HG02588 (cell line): ENCODE data around the gene ALKBH4.
A peak's percentile ranks its signal among the peaks of the same experiment; 100 is the strongest.
"Not testable (repeated sequence)": the region's sequence is repeated elsewhere in the genome, so short reads cannot be mapped to it uniquely, and the experiment has no call there.

Experiments used
- ATAC-seq: cut with Tn5 transposase; IDR thresholded peaks from one replicate; pipeline ENCODE4 v1.9.1; 2021; ENCODE audit warnings: mild to moderate bottlenecking, moderate library complexity; ENCODE audit not compliant: unreplicated experiment

Gene ALKBH4

DNA sequence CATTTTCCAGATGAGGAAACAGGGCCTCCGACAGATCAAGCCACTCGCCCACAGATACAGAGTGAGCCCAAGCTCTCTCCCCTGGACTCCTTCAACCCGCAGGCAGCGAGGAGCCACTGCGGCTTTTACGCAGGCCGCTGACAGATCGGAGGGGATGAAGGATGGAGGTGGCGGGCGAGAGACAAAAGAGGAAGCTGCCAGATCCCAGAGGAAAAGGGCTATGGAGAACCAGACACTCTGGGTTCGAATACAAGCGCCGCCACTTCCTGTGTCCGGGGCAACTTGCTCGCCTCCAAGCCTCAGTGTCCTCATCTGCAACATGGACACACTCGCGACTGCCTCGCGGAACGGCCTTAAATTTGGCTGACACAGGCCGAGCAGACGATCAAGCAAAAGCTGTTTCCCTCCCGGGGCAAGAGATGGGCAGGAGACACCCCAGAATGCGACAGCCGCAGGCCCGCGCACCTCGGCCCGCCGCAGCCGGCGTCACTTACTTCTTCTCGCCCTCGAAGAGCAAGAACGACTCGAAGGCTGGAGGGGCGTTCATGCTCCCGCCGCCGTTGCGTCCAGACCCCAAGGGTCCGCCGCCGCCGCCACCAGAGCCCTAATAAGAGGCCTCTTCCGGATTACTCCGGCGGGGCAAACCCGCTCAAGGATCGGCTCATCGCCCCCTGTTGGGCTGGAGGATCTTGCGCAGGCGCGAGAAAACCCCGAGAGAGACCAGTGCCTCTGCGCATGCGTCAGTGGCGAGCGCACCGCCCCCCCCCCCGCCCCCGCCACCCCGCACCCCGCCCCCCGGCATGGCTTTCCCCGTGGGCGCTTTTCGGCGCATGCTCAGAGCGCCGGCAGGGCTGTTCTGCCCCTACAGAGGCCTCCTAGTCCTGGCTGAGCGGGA, 13.9 kb upstream of the ALKBH4 start, which contains the start of gene POLR2J:
TSS of gene POLR2J (minus strand) at position 609 of the 895 bp plus-strand sequence. CDS start at position 547, 62 bp downstream.
- peak; percentile 80 for ATAC-seq

DNA sequence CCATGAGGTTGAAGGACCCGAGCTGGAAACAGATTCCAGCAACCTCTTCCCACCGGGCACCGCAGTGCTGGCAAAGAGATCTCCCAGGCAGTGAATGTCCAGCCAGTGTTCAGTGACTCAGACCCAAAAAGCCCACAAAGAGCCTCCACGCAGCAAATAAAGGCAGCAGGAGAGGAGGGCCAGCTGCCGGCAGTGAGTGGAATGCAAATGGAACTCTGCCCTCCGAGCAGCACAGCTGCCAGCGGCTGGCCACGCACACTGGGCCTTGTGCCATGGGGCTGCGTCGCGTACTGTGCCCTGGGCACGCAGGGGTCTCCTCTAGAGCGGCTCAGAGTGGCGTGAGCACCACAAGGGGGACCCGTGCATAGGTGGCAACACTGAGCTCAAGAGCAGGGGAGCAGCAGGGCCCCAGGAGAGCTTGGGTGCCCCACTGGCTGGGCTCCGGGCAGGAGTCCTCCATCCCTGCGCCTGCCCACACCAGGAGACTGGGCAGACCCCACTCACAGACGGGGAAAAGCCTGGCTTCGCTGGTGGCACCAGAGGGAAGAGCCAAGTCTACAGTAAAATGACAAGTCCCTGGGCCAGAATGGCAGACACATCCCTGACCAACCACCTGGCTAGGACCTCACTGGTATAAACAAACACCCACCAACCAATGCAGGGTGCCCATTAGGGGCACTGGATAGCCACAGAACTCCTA, 10.2 kb upstream of the ALKBH4 start:
- ATAC-seq: not testable (repeated sequence)

DNA sequence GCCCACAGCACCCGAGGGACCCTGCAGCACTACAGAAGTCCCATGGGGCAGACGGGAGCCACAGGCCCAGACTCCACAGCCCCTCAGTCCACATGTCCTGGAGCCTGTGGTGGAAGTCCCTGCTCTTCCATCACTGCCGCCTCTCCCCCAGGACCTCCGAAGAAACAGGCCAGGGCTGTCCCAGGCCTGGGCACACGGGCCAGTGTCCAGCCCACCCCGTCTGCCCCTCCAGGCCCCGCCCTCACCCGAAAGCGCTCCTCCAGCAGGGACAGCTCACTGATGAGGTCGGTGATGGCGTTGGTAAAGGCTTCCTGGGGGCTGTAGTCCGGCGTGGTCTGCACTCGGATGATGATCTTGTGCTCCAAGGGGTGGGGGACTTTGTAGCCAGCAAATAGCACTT, 9.5 kb upstream of the ALKBH4 start:
- not testable (repeated sequence) for ATAC-seq

DNA sequence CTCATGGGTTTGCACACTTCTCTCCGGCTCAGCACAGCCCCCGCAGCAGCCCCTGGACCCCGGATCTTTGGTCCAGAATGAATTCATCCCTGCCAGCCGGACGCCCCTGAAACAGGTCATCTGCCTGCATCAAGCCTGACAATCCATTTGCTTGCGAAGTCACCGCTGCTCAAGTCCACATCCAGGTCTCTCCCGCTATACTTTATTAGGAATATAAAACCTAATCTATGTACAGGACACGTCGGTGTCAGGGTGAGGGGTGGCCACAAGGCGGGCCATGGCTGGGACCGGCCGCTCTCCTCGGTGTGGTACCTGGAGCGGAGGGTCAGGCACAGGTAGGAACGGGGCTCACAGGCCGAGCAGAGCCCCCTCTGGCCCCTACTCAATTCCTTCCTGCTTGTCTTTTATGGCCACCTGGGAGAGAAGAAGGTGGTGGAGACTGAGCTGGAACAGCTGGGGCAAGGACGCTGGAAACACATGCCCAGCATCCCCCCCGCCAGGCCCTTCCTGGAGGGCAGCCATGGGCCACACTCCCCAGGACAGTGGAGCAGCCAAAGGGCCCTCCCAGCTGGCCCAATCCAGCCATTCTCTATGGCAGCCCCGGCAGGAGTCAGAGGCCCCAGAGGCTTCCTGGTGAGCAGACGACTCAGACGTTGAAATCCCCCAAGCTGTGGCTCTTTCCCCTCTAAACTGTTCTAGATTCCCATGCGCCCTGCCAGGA, 8.8 kb upstream of the ALKBH4 start:
- ATAC-seq: no peak

DNA sequence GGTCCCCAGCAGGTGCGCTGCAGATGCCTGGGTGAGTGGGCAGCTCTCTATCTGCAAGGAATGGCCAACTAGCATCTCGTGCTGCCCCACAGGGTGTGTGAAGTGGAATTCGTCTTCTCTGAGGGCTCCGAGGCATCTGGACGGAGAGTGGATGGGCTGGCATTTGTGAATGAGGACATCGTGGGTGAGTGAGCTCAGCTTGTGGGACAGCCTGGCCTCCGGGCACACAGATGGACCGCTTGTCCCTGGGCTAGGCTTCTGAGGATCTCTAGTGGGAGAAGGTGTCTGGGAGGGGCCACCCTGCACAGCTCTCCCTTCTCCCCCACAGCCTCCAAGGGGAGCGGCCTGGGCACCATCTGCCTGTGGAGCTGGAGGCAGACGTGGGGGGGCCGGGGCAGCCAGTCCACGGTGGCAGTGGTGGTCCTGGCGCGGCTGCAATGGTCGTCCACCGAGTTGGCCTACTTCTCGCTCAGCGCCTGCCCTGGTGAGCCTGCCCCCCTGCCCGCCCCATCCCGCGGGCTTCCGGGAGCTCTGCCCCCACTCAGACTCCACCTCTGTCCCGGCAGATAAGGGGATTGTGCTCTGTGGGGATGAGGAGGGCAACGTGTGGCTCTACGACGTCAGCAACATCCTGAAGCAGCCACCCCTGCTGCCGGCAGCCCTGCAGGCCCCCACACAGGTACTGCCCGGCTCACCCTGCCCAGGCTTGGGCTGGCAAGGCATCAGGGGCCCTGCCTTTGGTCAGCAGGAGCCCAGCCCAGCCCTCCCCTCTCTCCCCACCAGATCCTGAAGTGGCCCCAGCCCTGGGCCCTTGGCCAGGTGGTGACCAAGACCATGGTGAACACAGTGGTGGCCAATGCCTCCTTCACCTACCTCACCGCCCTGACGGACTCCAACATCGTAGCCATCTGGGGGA, 7.7 kb upstream of the ALKBH4 start:
- ATAC-seq: no peak

DNA sequence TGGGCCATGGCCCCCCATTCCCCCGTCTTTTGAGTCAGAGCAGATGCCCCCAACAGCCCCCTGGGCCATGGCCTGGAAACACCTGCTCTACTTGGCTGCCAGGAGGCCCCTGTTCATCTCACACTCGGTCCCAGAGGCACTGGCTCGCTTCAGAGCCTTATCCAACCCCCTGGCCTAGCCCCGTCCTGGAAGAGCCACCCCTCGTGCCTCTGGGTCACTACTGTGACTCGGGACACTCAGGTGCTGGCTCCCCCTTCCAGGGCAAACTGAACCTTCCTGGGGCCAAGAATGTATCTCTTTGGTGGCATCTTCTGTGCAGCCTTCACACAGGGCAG, 7.1 kb upstream of the ALKBH4 start:
- no peak for ATAC-seq

DNA sequence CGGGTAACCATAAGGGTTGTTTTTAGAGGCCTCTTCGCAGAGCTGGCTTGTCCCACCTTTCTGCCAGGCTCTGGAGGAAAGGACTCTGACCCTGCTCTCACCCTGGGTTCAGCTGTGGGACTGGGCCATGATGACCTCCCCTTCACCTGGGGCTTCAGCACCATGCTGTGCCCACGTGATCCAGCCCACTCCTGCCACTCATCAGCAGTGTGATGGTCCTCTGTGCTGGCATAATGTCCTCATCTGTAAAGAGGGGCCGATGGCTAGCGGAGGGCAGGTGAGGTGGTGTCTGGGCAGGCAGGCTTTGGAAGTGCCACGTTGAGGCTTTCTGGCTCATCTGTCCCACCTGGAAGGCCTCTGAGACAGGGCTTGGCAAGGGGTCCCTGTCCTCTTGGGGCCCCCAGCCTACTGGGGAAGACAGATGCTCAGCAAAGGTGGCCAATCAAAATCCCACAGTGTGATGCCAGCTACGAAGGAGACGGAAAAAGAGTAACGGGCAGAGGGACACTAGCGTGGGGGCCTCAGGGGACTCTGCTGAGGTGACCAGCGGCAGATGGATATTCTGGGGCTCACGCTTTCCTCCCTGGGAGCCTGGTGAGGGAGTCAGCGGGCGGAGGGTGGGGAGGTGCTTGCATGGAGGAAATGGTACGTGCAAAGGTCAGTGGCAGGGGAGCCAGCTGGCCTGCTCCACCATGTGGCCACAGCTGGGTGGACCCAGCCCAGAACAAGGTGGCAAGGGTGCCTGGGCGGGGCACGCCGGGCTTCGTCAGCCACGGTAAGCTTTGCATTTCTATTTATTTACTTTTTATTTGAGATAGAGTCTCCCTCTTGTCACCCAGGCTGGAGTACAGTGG, 5.5 kb upstream of the ALKBH4 start:
- ATAC-seq: no peak

DNA sequence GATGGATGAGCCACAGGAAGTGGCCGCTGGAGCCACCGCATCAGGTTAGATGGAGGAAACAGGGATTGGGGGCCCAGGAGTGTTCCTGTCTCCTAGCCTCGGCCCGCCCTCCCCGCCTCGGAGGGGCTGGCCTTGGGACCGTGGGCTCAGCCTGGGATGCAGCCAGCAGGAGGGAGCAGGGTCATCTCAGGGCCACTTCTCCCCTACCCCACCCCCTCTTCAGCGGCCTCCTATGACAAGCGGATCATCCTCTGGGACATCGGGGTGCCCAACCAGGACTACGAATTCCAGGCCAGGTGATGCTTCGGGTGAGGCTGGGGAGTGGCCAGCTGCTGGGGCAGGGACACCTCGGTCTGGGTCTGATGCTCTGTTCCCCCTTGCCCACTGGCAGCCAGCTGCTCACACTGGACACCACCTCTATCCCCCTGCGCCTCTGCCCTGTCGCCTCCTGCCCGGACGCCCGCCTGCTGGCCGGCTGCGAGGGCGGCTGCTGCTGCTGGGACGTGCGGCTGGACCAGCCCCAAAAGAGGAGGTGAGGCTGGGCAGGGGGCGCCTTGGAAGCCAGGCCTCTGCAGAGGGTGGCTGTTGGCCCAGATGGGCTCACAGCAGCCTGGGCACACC, 4.8 kb upstream of the ALKBH4 start:
- ATAC-seq: no peak

DNA sequence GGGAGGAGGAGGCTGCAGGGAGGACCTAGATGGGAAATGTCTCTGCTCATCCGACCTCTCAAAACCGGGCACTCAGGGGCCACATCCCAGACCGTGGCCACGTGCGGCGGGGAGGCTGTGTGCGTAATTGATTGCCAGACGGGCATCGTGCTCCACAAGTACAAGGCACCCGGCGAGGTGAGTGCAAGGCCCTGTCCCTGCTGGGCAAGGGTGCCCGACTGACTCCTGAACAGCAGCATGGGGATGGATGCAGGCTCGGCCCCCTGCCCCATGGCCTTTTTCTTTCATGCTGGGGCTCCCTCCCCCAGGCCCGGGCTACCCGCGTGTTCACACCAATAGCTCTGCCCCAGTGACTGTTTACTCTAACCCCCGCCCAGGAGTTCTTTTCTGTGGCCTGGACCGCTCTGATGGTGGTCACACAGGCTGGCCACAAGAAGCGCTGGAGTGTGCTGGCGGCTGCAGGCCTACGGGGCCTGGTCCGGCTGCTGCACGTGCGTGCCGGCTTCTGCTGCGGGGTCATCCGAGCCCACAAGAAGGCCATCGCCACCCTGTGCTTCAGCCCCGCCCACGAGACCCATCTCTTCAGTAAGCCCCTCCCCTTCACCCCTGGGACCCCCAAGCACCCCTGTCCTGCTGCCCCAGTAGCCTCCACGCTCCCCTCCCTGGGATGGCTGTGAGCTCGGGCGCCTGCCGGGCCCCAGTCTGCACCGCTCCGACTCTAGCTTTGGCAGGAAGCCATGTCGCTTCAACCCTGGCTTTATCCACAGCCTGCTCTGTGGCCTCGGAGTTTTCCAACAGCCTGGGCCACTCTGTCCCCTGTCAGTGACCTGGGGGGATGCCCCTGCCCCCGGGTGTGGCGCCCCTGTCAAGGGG, 4.1 kb upstream of the ALKBH4 start:
- ATAC-seq: no peak

DNA sequence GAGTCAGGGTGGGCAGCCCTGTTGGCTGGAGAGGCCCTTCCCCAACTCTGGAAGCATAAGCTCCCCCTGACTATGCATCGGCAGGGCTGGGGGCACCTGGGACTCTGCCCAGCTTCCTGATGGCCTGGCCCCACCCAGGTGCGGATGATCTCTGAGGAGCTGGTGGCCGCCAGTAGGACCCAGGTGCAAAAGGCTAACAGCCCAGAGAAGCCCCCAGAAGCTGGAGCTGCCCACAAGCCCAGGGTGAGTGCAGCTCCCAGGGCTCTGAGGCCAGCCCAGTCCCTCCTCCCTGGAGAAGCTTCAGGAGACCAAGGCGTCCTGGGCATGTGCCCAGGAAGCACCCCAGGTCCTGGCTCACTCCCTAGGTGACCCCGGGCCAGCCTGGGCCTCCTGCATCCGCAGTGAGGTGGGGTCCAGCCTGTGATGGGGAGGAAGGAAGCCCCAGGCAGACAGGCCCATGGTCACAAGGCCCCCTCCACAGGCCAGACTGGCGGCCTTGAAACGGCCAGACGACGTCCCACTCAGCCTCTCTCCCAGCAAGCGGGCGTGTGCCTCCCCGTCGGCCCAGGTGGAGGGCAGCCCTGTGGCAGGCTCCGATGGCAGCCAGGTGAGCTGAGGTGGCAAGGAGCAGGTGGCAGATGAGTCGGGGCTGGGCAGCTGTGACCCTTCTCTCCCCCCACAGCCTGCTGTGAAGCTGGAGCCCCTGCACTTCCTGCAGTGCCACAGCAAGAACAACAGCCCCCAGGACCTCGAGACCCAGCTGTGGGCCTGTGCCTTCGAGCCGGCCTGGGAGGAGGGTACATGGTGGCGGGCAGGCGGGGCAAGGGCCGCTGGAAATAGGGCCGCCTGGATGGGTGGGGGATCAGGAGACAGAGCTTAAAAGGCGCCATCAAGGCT, 3.2 kb upstream of the ALKBH4 start:
- ATAC-seq: no peak

DNA sequence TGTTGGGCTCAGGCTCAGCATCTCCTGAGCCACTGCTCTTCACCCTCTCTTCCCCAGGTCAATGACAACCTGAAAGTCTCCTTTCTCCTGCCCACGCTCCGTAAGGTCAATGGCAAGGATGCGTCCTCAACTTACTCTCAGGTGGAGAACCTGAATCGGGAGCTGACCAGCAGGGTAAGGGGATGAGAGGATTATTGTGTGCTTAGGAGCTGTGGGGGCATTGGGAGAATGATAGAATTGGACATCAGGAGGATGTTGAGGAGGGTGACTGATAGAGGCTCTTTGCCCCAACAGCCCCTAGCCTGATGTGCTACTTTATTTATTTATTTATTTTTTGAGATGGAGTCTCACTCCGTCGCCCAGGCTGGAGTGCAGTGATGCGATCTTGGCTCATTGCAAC, 1.4 kb upstream of the ALKBH4 start:
- ATAC-seq: no peak

DNA sequence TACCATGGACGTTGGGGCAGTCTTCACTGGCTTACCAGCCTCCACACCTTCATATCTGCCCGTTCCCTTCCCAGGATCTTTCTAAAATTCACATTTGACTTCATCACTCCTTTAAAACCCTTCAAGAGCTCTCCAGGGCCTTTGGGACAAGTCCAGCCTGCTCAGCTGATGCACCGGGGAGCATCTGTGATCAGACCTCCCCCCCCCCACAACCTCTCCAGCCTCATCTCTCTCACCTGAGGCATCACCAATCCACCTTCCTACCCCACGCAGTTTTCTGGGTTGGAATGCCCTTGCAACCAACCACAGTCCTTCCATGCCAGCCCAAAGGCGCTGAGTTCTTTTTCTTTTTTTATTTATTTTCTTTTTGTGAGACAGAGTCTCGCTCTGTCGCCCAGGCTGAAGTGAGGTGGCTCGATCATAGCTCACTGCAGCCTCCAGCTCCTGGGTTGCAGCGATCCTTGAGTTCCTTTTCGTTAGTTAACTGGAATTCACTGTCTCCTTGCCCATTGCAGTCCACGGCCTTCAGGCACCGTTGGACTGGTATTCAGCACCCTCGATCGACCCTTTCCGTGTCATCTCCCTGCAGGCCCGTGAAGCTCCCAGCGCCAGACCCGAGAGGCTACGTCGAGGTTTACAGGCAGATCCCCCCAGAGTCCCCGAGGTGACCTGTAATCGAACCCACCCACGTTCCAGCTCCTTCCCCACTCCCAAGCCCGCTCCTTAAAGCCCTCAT, 654 bp downstream of the ALKBH4 start:
- ATAC-seq: peak; percentile 2

DNA sequence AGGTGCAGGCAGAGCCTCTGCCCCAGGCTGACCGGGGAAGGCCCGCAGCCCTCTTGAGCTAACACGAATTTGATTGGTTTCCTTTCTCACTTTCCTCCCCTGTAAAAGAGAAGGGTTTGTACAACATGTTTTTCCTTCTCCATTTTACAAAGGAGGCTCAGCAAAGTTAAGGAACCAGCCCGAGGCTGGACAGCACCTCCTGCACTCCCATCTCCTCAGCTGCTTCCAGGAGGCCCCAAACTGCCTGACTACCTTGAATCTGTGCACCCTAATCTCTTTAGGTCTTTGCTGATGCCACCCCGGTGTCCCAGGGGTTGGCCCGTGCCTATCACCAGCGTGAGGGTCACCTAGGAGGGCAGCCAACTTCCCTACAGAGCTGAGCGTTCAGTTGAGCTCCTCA, 4.2 kb downstream of the ALKBH4 start:
- ATAC-seq: no peak

DNA sequence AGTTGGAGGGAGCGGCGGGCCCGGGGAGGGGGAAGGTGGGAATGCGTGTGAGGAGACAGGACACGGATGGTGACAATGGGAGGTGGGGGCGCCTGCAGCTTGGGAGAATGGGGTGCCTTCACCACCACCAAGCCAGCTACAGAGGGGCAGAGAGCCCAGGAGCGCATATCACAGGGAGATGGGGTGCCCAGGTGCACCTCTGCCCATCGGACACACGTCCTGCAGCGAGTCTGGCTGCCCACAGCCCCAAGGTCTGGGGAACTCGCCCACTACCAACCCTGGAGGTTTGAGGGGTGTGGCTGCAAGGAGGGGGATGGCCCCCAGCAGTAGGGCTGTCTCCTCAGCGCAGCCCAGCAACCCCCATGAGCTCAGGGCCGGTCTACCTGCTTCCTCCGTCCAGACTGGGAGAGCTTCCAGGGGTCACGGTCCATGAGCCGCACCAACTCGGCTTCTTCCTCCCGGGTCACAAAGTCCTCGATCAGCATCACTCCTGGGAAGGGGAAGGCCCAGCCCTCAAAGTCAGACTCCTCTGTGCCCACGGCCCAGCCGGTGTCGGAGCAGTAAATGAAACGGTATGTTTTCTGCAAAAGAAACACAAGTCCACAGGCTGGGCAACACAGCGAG, 5.3 kb downstream of the ALKBH4 start:
- no peak for ATAC-seq

DNA sequence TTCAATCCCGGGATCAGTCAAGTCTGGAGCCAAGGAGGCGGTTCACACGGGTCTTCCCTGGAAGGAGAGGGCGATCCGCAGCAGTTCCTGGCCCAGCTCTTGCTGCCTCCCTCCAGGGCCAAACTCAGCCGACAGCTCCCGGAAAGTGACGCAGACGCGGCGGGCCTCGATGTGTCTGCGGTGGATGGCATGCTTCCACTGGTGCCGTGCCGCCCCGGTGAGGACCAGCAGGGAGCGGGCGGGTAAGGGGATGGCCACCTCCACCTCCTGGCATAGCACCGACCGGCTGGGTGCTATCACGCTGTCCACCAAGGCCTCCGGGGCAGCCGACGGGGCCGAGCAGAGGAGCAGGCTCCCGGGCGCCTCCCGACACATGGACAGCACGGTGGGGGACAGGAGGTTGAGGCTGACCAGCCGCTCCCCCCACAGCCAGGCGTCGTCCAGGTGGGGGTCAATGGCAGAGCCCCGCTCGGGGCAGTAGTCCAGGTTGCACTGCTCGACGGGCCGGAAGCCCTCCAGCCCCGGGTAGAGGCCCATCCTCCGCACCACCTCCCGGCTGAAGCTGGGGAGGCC, 7.2 kb downstream of the ALKBH4 start:
- no peak for ATAC-seq

DNA sequence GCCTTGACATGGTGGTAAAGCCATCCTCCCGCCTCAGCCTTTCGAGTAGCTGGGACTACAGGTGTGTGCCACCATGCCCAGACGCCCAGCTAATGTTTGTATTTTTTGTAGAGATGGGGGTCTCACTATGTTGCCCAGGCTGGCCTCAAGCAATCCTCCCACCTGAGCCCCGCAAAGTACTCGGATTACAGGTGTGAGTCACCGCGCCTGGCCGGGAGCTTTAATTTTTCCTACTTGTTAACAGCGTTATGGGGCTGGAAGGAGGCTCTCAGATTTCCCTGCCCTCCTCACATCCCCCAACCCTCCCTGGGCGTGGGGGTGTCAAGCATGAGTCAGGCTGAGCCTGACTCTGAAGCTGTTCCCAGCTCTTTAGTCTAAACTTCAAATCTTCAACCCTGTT, 8.3 kb downstream of the ALKBH4 start:
- ATAC-seq: no peak
